Keratinocyte (primary cell): ENCODE measurements around the gene SYTL2. TPM values are rescaled to one million over a fixed set of nuclear protein-coding genes. Genes with fewer than 3 reads are reported as not detected.
A peak's percentile ranks its signal among the peaks of the same experiment; 100 is the strongest.

Experiments
- DNase-seq: peaks from one replicate; pipeline ENCODE4 v3.0.0-alpha.2; 2011; ENCODE audit warnings: low read depth, missing footprints, low spot score
- FAIRE-seq: peaks from 2 replicates; lab custom pipeline; 2011; peaks lifted over from hg19 to GRCh38; lab: Jason Lieb, UNC
- H2AFZ ChIP-seq: 2 replicates; pipeline ENCODE4 v1.6.0; 2012; ENCODE audit warnings: low read length, control low read depth, inconsistent platforms; ENCODE audit not compliant: control insufficient read depth
- H3K27ac ChIP-seq: 2 replicates; pipeline ENCODE4 v1.5.1; 2011; ENCODE audit warnings: low read length; ENCODE audit not compliant: control insufficient read depth, insufficient read depth
- H3K27me3 ChIP-seq: 3 replicates; pipeline ENCODE4 v1.6.0; 2011; ENCODE audit warnings: low read length; ENCODE audit not compliant: control insufficient read depth, insufficient read depth; ENCODE audit errors: extremely low read depth
- H3K36me3 ChIP-seq, 2 experiments: 2 replicates in 1 of 2; 3 replicates in 1 of 2; pipeline ENCODE4 v1.5.1; 2011; ENCODE audit warnings: low read length in 2 of 2, mild to moderate bottlenecking in 1 of 2; ENCODE audit not compliant: control insufficient read depth in 2 of 2, insufficient read depth in 2 of 2; ENCODE audit errors: extremely low read depth in 1 of 2
- H3K4me1 ChIP-seq: 3 replicates; pipeline ENCODE4 v1.5.1; 2011; ENCODE audit warnings: low read length; ENCODE audit not compliant: control insufficient read depth, insufficient read depth; ENCODE audit errors: extremely low read depth
- H3K4me2 ChIP-seq: 3 replicates; pipeline ENCODE4 v1.6.0; 2011; ENCODE audit warnings: low read depth, low read length; ENCODE audit not compliant: control insufficient read depth, insufficient read depth; ENCODE audit errors: extremely low read depth
- H3K4me3 ChIP-seq, 3 experiments: fragments of 200-600 bp in 1 of 3; sonication (generic) in 1 of 3; 2 replicates in 2 of 3; 3 replicates in 1 of 3; pipeline ENCODE4 v1.5.1; 2011 to 2016; ENCODE audit warnings: low read length in 3 of 3, mild to moderate bottlenecking in 3 of 3, control low read depth in 2 of 3, inconsistent platforms in 1 of 3, low read depth in 1 of 3, mixed read lengths in 1 of 3, mixed run types in 1 of 3, moderate library complexity in 1 of 3; ENCODE audit not compliant: control insufficient read depth in 2 of 3, insufficient read depth in 2 of 3; ENCODE audit errors: extremely low read depth in 1 of 3
- H3K79me2 ChIP-seq: 2 replicates; pipeline ENCODE4 v1.6.0; 2012; ENCODE audit warnings: low read length; ENCODE audit not compliant: control insufficient read depth, insufficient read depth
- H3K9ac ChIP-seq: 3 replicates; pipeline ENCODE4 v1.6.0; 2011; ENCODE audit warnings: low read length; ENCODE audit not compliant: control insufficient read depth, insufficient read depth; ENCODE audit errors: extremely low read depth
- H3K9me1 ChIP-seq: 3 replicates; pipeline ENCODE4 v1.6.0; 2011; ENCODE audit warnings: low read length; ENCODE audit not compliant: control insufficient read depth, insufficient read depth; ENCODE audit errors: extremely low read depth
- H3K9me3 ChIP-seq: 2 replicates; pipeline ENCODE4 v1.5.1; 2012; ENCODE audit warnings: low read depth, low read length; ENCODE audit not compliant: control insufficient read depth
- H4K20me1 ChIP-seq: 3 replicates; pipeline ENCODE4 v1.6.0; 2011; ENCODE audit warnings: low read length; ENCODE audit not compliant: control insufficient read depth, insufficient read depth; ENCODE audit errors: extremely low read depth
- EZH2 ChIP-seq: IDR thresholded peaks from one replicate; pipeline ENCODE4 v1.6.1; 2012; ENCODE audit warnings: inconsistent platforms, mild to moderate bottlenecking, low read length, moderate library complexity
- dilution Hi-C: fragments of 300-500 bp; cut with MboI; formaldehyde crosslinking; loops from one replicate; pipeline ENCODE4 v1.7.0; 2020; ENCODE audit warnings: low sequenced_read_pairs; ENCODE audit not compliant: extremely low pct_ligation_motif_present
- polyA plus RNA-seq, 5 experiments: library from polyadenylated mRNA; depleted of rRNA in 3 of 5; stranded (reverse) in 3 of 5; stranded (forward) in 1 of 5; unstranded in 1 of 5; fragments of >200 nt; gene quantifications; 1 replicate in 1 of 5; 2 replicates in 3 of 5; 3 replicates in 1 of 5; pipeline versions ENCODE4 v1.2.1 to v1.2.3, GENCODE V29; 2011 to 2012; ENCODE audit warnings: missing spikeins in 2 of 5, low read depth in 1 of 5, low replicate concordance in 1 of 5
- TF ChIP-seq, protein P1 (sequence below), 3 experiments: IDR thresholded peaks in 1 of 3; conservative IDR thresholded peaks in 1 of 3; optimal IDR thresholded peaks in 1 of 3; 2 replicates in 2 of 3; 3 replicates in 1 of 3; pipeline versions ENCODE3 to v1.5.1; 2011; ENCODE audit warnings: low read length in 3 of 3, mild to moderate bottlenecking in 3 of 3, moderate library complexity in 2 of 3, control low read depth in 1 of 3, inconsistent platforms in 1 of 3; ENCODE audit not compliant: insufficient read depth in 2 of 3; ENCODE audit errors: extremely low read depth in 1 of 3

Gene SYTL2
- polyA plus RNA-seq, 1 donor (not counting 4 experiments of a cell fraction or from before 2014, with no cell fraction given), result 3.1 TPM

DNA sequence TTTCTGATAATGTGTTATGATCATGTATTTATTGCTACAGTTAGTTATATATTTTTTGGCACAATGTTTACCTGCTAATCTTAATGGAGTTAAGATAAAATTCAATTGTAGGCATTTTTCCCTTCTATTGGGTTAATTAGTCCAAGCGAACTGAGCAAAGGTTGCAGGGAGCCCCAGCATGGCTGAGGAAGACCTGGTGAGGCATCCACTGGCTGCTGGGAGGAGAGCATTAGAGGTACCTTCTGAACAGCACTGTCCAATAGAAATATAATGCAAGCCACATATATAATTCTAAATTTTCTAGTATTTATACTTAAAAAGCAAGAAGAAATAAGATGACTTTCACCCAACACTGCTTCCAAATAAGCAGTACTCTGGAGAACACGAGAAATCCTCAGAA, 163.9 kb downstream of the SYTL2 start:
- DNase-seq, result no peak
- H3K36me3 ChIP-seq, result peaks cover 1 to 2% of the 10 kb centered on the region in 2 experiments
- H3K9ac ChIP-seq, result peak overlapping the region; percentile 91
- dilution Hi-C loops, result no loop called here
- FAIRE-seq, result no peak
- TF ChIP-seq EZH2, result no peak
- TF ChIP-seq, protein P1, sequence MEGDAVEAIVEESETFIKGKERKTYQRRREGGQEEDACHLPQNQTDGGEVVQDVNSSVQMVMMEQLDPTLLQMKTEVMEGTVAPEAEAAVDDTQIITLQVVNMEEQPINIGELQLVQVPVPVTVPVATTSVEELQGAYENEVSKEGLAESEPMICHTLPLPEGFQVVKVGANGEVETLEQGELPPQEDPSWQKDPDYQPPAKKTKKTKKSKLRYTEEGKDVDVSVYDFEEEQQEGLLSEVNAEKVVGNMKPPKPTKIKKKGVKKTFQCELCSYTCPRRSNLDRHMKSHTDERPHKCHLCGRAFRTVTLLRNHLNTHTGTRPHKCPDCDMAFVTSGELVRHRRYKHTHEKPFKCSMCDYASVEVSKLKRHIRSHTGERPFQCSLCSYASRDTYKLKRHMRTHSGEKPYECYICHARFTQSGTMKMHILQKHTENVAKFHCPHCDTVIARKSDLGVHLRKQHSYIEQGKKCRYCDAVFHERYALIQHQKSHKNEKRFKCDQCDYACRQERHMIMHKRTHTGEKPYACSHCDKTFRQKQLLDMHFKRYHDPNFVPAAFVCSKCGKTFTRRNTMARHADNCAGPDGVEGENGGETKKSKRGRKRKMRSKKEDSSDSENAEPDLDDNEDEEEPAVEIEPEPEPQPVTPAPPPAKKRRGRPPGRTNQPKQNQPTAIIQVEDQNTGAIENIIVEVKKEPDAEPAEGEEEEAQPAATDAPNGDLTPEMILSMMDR (optimal IDR thresholded peaks at IDR 0.05 in 1 of 3, IDR thresholded peaks at IDR 0.05 in 1 of 3, conservative IDR thresholded peaks at IDR 0.05 in 1 of 3; ENCODE audit: extremely low read depth in 1 of 3, insufficient read depth in 2 of 3, low read length in 3 of 3), result no peak
- no peaks in the 10 kb centered on the region for H3K9me3 ChIP-seq
- peak overlapping the region; percentile 55 to 94 (median 94) for H3K4me3 ChIP-seq
- H3K27me3 ChIP-seq, result no peaks in the 10 kb centered on the region
- H3K9me1 ChIP-seq, result no peaks in the 10 kb centered on the region
- no peaks in the 10 kb centered on the region for H3K4me1 ChIP-seq
- H3K4me2 ChIP-seq, result peak overlapping the region; percentile 90
- peak overlapping the region; percentile 85 for H3K27ac ChIP-seq
- H3K79me2 ChIP-seq, result peaks cover 17% of the 10 kb centered on the region
- peak overlapping the region; percentile 98 for H2AFZ ChIP-seq
- no peaks in the 10 kb centered on the region for H4K20me1 ChIP-seq

Other genes with a start within 250 kb of the SYTL2 start
- 0.19 to 0.55 TPM (median 0.37 TPM) in 3 replicates for gene DLG2, start 183.8 kb downstream of the SYTL2 start, polyA plus RNA-seq
- 52.6 to 105 TPM (median 65.6 TPM) in 3 replicates for gene TMEM126B, start 182.5 kb downstream of the SYTL2 start, polyA plus RNA-seq
- gene TMEM126A, start 163.2 kb downstream of the SYTL2 start, polyA plus RNA-seq, result 32.9 to 70.2 TPM (median 45.3 TPM) in 3 replicates
- gene CREBZF, start 146.0 kb downstream of the SYTL2 start, polyA plus RNA-seq, result 9.1 to 23.8 TPM (median 20.1 TPM) in 3 replicates
- 0.09 to 0.54 TPM (median 0.31 TPM) in 3 replicates for gene CCDC89, start 124.9 kb downstream of the SYTL2 start, polyA plus RNA-seq
- gene CCDC83, start 44.2 kb upstream of the SYTL2 start, polyA plus RNA-seq, result not detected in 3 replicates